GM18907 (cell line): ENCODE data around the gene HS6ST1.
A peak's percentile ranks its signal among the peaks of the same experiment; 100 is the strongest.
"Not testable (repeated sequence)": the region's sequence is repeated elsewhere in the genome, so short reads cannot be mapped to it uniquely, and the experiment has no call there.

ENCODE experiments used
- ATAC-seq: cut with Tn5 transposase; IDR thresholded peaks from one replicate; pipeline ENCODE4 v1.9.1; 2021; ENCODE audit warnings: mild to moderate bottlenecking, moderate library complexity; ENCODE audit not compliant: unreplicated experiment

Gene HS6ST1

DNA sequence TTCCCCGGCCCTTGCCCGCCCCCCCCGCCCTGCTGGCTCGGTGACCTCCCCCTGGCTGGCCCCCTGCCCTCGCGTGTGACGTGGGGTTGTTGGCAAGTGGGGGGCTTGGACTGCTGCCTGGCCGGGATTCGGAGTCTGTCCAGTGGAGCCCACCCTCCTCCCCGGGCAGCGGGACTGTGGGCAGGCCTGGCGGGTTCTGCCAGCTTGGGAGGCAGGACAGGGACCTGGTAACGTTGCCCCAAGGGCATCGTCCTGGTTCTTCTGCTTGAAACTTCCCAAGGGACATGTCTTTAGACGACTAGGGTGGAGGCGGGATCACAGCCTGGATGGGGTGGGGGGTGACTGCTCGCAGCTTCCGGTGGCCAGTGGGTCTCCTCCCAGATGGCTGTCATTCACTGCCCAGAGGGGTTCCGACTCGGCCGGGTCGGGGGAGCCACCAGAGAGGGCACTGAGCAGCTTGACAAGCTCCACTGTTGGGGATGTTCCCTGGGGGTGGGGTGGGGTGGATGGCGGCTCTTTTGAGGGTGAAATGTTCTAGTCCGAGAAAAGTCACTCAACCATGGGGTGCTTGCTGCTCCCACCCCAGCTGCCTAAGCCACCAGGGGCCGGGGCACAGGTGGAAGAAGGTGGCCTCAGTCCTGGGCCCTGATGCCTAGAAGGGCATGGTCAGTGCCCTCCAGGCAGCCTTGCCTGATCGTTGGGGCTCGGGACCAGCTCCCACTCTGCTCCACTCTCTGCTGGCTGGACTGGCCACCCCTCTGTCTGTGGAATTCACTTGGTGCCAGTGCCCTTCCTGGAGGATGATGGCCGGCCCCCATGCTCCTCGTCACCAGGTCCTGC, 4.3 kb upstream of the HS6ST1 start:
- ATAC-seq: no peak

DNA sequence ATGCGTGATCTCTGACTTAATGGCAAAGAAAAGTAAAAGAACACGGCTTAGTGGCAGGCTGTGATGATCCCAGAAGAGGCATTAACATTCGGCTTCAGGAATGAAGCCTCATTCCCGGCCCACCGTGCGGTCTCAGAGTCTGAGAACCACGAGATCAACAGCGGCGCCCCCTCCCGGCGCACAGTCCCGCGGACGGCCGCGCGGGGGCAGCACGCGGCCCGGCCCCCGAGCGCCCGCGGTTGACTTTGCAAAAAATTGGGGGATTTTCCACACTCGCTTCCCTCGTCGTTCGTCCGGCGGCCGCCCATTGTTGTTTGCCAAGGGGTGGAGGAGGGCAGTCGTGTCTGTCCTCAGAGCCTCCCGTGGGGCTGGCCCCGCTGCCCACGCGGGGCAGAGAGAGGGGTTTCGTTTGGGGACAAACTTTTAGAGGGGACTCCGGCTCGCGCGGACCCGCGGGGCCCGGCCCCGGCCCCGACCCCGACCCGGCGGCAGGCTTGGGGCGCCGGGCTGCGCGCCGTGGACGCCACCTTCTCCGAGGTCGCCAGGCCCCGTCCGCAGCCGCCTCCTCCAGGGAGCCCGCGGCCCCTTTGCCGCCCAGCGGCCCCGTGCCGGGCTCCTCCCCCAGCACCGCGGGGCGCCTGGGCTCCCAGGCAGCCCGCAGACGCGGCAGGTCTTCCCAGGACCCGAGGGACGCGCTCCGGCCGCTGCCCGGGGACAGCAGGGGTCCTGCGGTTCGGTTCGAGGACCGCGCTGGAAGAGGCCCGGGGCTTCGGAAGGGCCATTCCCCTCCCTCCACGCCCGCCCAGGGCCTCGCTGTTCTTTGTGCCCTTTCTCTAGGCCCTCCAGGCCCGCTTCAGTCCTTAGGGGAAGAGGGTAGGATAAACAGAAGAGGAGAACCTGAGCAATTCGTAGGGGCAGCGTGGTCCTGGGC, 3.4 kb upstream of the HS6ST1 start:
- peak; percentile 60 for ATAC-seq

DNA sequence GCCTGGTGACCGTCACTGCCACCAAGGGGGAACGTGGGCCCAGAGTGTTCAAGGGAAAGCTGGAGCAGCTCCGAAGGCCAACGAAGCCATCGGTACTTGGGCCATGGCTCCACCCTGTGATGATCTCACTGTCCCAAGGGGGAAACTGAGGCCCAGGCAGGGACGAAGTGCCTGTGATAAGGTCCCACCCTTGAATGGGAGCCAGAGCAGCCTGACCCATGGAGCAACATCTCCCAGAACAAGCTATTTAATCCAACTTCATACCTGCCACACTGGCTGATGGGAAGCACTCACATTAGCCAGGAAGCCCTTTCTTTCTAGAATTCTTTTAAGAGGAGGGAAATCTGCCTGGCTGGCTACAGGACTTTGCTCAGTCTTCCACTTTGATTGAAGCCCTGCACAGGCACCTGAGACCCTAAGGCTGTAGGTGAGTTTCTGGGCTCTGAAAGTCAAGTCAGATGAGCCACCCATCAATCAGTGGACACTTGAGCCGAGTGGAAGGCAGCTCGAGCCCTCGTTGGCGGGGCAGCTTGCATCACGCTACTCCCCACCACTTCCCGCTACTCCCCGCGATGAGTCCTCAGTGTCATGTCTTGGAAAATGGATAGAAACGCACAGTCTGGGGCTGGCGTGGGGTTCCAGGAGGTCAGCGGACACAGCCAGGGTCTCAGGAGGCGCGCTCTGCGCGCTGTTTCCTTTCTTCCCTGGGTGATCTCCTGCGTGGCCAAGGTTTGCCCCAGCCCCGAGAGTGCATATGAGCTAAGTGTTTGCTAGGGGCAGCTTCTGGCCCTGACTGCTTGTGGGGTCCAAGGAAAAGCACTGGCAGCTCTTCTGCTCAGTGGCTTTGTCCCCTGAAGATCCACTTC, 2.5 kb upstream of the HS6ST1 start:
- no peak for ATAC-seq

DNA sequence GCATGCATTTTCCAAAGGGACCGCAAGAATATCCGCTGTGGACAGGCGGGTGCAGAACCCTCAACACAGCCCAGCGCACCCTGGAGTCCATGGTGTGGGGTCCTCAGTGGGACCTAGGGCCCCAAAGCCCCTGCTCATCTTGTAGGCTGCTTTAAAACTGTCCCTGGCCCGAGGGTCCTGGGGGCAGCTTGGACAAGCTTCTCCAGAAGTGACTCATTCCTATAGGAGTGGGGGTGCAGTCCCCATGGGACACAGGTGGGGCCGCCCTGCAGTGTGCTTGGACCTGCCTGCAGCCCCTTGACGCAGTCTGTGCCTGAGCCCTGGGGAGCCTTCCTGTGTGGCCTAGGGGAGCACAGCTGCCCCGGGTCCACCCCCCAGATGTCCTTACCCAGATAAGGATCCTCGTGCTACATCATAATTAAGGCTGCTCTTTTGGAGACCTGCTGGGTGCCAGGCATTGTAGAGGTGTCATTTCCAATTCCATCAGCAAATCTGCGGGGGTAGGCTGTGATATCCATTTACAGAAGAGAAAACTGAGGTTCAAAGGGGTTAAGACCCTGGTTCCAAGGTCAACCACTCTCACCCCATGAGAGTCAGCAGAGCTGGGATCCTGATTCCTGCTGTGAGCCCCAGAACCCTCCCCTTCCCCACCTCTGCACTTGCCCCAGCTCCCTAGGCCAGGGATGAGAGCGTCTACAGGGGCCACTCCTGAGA, 1.7 kb upstream of the HS6ST1 start:
- no peak for ATAC-seq

DNA sequence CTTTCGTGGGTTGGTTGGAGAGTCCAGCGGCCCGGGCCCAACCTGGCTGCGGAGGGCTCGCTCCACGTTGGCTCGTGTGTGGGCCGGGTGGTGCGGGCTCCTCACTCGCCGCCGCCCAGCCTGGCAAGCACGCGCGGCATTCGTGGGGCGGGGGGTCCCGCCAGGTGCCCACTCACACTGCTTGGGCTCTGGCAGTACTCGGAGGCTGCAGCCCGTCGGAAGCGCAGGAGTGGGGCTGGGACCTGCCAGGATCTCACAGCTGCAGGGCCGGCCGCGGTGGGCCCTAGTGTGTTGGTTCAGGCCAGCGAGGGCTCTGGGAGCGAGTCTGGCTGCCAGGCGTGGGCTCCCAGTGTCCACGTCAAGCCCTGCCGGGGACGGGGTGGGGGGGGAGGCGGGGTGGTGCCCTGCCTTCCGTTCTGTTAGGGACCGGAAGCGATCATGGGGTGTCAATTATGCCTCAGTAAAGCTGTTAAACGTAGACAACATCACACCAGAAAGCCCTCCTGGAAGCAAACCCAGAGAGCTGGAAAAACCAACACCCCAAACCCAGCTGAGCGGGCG, 1.0 kb upstream of the HS6ST1 start:
- no peak for ATAC-seq

DNA sequence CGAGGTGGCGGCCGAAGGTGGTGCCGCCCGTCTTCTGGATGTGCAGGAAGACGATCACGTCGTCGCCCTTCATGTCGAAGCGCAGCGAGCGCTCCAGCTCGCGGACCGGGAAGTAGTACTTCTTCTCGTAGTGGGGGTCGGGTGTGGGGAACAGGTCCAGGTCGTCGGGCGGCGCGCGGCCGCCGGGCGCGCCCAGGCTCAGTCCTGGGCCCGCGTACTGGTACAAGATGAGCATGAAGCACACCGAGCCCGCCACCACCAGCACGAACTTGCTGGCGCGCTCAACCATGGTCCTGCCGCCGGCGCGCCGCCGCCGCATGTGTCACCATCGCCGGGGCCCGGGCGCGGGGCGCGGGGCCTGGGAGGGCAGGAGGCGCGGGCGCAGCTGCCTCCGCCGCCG, 423 bp downstream of the HS6ST1 start:
- peak; percentile 9 for ATAC-seq

DNA sequence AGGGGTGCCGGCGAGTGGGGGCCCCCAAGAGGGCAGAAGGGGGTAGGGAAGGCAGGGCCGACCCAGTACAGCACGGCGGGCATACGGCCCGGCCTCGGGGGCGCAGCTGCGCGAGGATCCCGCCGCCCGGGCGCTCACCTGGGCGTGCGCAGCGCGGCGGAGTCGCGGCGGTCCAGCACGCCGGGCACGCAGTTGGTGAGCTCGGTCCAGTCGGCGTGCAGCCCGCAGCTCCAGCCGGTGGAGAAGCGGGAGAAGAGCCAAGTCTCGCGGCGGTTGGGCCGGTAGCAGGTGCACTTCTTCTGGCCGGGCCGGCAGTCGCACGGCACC, 806 bp downstream of the HS6ST1 start:
- not testable (repeated sequence) for ATAC-seq

DNA sequence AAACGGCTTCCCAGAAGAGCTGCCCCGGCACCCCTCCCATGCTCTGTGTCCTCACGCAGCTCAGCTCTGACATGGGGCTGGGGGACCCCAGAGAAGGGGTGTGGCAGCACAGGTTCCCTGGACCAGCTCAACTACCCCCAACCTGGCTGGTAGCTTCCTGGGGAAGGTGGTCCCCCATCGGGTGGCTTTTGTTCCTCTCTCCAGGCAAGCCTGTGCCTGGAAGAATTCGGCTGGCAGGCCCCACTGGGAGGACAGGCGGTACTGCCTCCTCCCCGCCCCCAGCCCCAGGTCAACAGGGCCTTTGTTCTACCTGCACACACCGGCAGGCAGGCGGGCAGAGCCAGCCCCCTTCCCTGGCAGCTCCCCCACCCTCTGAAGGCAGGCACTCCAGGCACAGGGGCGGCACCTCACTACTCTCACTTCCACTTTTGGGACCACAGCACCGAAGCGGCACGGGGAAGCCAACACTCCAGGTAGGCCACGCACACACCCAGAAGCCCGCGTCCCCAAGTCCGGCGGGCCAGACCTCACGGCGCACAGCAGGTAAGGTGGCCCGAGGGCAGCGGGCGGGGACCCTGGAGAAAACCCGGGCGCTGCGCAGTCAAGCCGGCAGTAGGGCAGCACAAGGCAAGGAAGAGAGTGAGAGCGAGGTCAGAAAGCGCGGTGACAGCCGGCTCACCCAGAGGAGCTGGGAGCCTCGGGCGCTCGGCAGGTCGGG, 1.3 kb downstream of the HS6ST1 start:
- peak; percentile 60 for ATAC-seq

DNA sequence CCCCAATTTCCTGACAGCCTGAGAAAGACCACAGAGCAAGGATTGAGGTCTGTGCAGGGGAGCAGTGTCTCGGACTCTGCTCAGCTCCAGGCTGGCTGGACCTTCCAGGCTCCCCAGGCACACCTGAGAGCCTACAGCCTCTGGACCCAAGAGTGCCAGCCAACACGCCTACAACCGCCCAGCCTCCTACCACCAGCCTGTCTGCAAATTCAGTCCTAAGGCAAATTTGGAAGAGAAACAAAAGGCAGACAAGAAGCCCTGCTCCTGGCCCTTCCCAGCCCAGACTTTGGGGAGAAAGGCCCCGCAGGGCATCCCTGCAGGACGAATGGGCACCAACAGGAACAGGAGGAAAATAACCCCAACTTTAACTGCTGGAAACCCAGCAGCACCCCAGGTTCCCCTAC, 1.9 kb downstream of the HS6ST1 start:
- ATAC-seq: no peak

DNA sequence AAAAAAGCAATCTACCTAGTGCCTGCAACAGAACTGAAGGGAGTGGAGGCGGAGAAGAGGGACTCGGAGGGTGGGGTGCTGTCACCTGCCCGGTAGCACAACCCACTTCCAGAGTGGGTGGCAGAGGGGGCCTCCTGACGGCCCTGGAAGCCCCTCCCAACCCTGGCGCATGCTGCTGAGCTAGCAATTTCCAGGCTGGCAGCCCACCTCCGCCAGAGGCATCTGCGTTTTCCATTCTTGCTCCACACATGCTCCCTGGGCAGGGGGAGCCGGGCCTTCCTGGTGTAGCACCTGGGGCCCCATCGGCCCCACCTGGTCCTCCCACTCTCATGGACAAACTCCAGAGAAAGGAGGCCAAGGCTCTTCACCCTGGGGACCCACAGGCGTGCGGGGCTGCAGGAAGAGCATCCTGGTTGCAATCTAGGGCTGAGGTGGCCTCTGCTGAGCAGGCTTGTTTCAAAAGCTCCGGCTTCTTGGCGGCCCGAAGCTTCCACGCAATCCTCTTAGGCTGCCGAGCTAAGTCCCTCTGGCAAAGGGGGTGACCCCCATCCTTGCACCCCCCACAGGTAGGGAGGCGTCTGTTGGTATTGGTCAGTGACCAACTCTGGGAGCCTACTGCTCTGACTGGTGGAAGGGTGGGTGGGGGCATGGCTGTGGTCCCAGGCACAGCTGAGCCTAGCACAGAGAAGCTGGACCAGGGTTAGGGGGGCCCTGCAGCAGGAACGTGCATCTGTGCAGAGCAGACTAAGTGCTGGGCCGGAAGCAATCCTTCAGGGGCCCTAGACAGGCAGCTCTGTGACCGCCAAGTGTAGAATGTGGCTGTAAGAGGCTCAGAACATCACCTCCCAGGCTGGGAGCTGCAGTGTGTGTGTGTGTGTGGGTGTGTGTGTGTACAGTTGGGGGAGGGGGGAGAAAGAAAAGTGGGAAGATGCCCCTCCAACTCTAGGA, 2.6 kb downstream of the HS6ST1 start:
- ATAC-seq: no peak

DNA sequence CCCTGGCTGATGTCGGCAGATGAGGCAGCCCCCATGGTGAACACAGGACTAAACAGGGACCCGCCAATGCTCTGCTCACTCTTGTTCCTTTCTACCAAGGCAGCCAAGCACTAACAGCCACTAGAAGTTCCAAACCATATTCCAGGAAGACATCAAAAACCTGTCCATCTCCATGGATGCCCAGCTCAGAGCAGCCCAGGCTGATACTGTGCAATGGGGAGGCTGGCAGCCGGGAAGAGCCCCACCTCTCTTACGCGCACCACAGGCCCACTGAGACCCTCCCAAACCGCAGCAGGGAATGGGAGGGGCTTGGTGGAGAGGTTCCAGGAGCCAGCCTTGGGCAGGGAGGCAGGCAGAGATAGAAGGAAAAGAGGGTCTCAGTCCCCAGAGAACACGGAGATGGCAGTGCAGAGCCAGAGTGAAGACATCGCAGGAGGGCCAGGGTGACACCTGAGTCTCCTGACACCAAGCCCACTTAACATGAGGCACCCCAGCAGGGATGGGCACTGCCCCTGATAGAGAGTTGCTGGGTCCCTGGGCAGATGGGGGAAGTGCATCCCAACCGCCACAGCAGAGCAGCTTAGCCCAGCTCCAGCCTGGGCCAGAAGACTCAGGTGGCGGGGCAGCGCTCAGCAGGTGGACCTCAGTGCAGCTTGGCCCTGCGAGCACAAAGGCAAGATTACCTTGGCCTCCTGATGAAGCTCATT, 3.4 kb downstream of the HS6ST1 start:
- ATAC-seq: no peak

DNA sequence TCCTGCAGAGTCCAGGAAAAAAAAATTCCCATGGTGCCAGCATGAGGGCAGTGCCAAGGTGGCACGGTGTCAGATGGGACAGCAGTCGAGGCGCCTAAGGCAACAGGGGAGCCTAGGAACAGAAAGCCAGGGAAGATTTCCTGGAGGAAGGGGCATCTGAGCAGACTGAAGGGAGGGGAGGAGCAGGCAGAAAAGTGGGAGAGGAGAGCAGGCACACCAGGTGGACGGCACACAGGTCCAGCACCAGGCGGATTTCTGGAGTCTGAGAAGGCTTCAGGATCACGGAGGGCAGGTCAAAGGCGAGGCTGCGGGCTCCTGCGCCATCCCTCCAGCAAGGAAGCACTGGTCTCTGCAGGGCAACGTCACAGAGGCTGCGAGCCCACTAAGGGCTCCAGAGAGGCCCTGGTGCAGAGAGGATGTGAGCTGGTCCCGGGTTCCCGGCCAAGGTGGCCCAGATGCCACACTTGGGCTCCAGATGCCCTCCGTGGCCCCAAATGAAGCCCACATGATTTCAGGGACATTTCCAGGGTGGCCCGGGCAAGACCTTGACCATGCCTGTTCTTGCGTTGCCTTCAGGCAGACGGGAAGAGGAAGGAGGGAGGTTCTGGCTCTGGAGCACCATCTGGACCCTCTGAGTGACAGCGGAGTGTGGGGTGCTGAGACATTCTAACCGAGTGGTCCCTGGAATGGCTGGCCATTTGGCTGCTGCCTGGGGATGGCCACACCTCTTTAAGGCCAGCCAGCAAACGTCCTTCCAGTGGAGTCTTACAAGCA, 4.1 kb downstream of the HS6ST1 start:
- no peak for ATAC-seq

DNA sequence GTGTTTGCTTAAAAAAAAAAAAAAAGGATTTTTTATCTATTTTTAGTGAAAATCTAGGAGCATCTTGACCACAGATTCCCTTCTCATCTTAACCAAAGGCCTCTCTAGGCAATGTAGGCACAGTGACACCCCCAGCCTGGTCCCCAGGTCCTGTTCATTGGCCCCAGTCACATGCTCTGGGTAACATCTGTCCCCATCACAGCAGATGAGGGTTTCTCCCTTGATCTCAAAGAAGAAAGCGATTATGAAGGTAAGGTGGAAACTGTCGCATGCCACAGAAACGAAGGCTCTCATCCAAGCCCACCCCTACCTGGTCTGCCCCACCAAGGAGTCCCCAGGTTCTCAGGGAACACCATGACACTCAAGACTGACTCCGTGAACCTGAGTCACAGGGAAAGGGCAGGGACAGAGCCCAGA, 4.7 kb downstream of the HS6ST1 start:
- no peak for ATAC-seq

DNA sequence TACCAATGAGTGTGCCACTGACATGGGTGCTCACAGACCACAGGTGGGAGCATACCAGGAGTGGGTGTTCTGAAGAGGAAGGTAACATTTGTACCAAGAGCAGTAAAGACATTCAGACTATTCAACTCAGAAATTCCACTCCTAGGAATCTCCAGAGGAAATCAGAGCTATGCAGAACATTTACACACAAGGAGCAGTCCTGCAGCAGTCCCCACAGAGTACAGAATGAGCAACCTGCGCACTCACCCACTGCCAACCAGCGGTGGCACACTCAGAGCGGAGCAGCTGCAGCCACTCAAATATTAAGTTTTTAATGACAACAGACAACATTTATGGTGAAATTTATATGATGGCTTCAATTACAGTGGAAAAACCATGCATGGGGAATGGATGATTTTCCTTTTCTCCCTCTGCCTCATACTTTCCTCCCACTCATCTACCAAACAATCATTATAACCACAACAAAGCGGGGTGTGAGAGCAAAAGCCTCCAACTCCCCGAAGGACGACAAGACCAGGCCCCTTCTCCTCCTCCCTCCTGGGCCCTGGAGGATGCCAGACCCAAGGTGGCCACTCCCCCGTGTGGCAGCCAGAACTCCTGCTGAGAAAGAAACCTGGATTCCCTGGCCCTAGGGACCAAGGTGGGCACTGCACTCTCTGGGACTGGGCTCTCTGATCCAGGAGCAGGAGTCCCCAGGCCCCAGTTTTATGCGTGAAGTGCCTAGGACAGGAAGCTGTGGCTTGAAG, 5.4 kb downstream of the HS6ST1 start:
- no peak for ATAC-seq

DNA sequence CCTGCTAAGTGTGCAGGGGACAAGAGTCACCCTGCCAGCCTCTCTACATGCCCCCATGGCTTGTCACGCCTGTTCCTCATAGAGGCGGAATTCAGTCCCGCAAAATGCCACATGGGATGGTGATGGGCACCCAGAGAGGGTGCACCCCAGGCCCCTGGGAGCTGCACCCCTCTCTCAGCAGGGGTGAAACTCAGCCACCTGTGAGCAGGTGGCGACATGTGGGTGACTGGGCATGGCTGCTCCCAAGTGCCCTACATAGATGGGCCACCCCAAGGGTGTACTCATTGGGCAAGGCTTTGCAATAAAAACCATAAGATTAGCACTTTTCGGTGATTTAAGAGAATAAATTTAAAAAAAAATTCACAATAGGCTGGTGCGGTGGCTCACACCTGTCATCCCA, 6.3 kb downstream of the HS6ST1 start:
- ATAC-seq: no peak

DNA sequence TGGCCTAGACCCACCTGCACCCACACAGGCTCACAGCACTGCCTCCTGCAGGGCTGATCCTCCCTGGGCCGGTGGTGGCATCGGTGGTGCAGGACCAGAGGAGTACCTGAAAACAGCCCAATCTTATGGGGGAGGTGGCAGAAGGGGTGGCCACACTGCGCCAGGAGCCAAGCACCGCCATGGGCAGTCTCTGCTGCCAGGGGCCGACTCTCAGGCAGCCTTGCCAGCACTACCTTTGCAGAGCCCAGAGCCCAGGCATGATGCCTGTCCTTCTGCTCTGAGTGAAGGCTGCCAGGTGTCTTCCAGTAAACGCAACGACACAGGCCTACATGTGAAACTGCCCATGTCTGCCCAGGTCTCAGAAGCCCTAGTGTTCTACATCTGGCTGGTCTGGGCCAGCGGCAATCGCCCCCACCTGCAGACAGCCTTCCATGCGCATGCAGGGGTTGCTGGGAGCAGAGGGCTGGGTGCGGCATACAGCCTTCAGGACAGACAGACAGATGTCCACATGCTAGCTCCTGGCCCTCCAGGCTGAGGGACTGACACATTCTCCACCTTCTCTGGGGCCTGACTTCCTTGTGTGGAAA, 6.8 kb downstream of the HS6ST1 start:
- ATAC-seq: no peak
